Calu3 (cell line): ENCODE data around the gene ITGB4. TPM values are rescaled to one million over a fixed set of nuclear protein-coding genes. Genes with fewer than 3 reads are reported as not detected.

ENCODE experiments used
- BruUV-seq: library from RNA; stranded (reverse); fragments of 400-500 nt; replicated peaks from 2 replicates; lab custom pipeline; 2021; lab: Mats Ljungman, UMichigan
- CTCF ChIA-PET: fragments of 300-600 bp; sonication (Branson Sonifier 250); formaldehyde crosslinking; loops from one replicate; lab custom pipeline; 2022; ENCODE audit warnings: antibody characterized with exemption; lab: Charles Lee
- DNase-seq: peaks from one replicate; pipeline ENCODE4 v3.0.0; 2022
- H3K27ac Mint-ChIP-seq: one replicate; pipeline ENCODE4 v1.8.0; 2022; ENCODE audit warnings: mixed read lengths; ENCODE audit not compliant: unreplicated experiment
- H3K27me3 Mint-ChIP-seq: one replicate; pipeline ENCODE4 v1.8.0; 2022; ENCODE audit warnings: mixed read lengths; ENCODE audit not compliant: unreplicated experiment
- H3K36me3 Mint-ChIP-seq: one replicate; pipeline ENCODE4 v1.8.0; 2022; ENCODE audit warnings: mild to moderate bottlenecking, moderate library complexity, mixed read lengths; ENCODE audit not compliant: insufficient read depth, unreplicated experiment
- H3K4me1 Mint-ChIP-seq: one replicate; pipeline ENCODE4 v1.8.0; 2022; ENCODE audit warnings: mild to moderate bottlenecking, low read depth, mixed read lengths; ENCODE audit not compliant: unreplicated experiment
- H3K4me3 Mint-ChIP-seq: one replicate; pipeline ENCODE4 v1.8.0; 2022; ENCODE audit warnings: mild to moderate bottlenecking, low read depth, moderate library complexity, mixed read lengths; ENCODE audit not compliant: unreplicated experiment
- H3K9me3 Mint-ChIP-seq: one replicate; pipeline ENCODE4 v1.8.0; 2022; ENCODE audit warnings: low read depth, mixed read lengths; ENCODE audit not compliant: unreplicated experiment
- intact Hi-C: fragments of 100-400 bp; cut with micrococcal nuclease; formaldehyde crosslinking; loops from one replicate; pipeline ENCODE4 v1.10.0; 2022; ENCODE audit not compliant: unreplicated experiment
- total RNA-seq: library from RNA; stranded (reverse); gene quantifications from 2 replicates; pipeline ENCODE4 v1.2.3, GENCODE V29; 2022
- TF ChIP-seq, protein P1 (sequence below): fragments of 200-600 bp; IDR thresholded peaks from one replicate; pipeline ENCODE4 v1.8.0; 2022; ENCODE audit warnings: antibody characterized with exemption; ENCODE audit not compliant: unreplicated experiment

The ITGB4 gene
- total RNA-seq, 1 experiment from 2014 or later = 253 TPM

DNA sequence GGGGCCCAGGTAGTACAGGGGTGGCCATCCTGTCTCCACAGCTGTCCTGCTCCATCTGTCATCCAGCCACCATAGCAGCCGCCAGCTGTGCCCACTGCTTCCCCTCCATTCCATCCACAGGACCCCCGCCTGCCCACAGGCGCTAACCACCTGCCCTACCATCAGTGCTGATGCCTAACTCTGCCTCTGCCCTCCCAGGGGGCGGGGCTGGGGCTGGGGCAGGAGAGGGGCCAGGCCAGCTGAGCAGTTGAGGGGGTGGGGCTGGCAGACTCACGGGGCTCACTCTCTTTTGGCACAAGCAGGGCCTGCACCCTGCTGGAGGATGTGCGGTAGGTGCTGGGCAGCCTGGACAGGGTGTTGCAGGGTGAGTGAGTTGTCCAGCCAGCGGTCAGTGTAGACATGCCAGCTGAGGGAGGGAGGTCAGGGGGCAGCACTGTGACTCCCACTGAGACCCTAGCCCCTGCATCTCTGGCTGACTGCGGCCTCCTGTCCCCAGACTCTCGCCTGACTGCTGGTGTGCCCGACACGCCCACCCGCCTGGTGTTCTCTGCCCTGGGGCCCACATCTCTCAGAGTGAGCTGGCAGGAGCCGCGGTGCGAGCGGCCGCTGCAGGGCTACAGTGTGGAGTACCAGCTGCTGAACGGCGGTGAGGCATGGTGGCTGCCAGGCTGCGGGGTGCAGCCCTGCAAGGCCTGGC lies 34.1 kb downstream of the ITGB4 start:
- H3K36me3 Mint-ChIP-seq = peaks cover 53% of the 10 kb centered on the region
- TF ChIP-seq, protein P1, sequence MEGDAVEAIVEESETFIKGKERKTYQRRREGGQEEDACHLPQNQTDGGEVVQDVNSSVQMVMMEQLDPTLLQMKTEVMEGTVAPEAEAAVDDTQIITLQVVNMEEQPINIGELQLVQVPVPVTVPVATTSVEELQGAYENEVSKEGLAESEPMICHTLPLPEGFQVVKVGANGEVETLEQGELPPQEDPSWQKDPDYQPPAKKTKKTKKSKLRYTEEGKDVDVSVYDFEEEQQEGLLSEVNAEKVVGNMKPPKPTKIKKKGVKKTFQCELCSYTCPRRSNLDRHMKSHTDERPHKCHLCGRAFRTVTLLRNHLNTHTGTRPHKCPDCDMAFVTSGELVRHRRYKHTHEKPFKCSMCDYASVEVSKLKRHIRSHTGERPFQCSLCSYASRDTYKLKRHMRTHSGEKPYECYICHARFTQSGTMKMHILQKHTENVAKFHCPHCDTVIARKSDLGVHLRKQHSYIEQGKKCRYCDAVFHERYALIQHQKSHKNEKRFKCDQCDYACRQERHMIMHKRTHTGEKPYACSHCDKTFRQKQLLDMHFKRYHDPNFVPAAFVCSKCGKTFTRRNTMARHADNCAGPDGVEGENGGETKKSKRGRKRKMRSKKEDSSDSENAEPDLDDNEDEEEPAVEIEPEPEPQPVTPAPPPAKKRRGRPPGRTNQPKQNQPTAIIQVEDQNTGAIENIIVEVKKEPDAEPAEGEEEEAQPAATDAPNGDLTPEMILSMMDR = no peak
- intact Hi-C loops = no loop called here
- H3K4me3 Mint-ChIP-seq = no peak overlapping the region
- no peak overlapping the region for H3K27ac Mint-ChIP-seq
- no TSS peak for BruUV-seq
- CTCF ChIA-PET = interaction anchor here (1.2 kb wide), 1 partner anchor 9 kb away, joined by 3 read pairs; no protein-coding TSS in a partner anchor
- H3K9me3 Mint-ChIP-seq = no peaks in the 10 kb centered on the region
- DNase-seq = no peak
- peaks cover 8% of the 10 kb centered on the region for H3K4me1 Mint-ChIP-seq
- no peaks in the 10 kb centered on the region for H3K27me3 Mint-ChIP-seq

DNA sequence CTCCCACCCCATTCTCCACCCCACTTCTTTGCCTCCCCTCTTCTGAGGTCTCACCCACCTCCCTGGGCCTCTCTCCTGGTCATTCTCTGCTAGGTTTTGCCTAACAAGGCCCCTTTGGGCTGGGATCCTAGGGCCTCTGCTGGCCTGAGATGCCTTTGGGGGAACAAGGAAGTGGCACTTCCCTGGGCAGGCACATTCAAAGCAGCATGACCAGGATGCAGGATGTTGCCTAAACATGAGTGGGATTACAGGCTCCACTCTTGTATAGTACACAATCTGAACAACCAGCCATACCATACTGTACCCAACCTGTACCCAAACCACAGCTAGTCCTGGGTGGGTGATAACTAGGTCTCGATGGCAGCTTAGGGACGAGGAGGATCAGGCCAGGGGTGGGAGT lies 34.7 kb downstream of the ITGB4 start:
- no TSS peak for BruUV-seq
- Mint-ChIP-seq H3K4me3 (no peak overlapping the region), H3K27me3 (no peaks in the 10 kb centered on the region), H3K36me3 (peaks cover 47% of the 10 kb centered on the region), H3K27ac (no peak overlapping the region), H3K9me3 (no peaks in the 10 kb centered on the region), H3K4me1 (peaks cover 8% of the 10 kb centered on the region)
- TF ChIP-seq, protein P1 = no peak
- CTCF ChIA-PET = interaction anchor here (1.2 kb wide), 1 partner anchor 9 kb away, joined by 3 read pairs; no protein-coding TSS in a partner anchor
- no peak for DNase-seq
- intact Hi-C loops = no loop called here

DNA sequence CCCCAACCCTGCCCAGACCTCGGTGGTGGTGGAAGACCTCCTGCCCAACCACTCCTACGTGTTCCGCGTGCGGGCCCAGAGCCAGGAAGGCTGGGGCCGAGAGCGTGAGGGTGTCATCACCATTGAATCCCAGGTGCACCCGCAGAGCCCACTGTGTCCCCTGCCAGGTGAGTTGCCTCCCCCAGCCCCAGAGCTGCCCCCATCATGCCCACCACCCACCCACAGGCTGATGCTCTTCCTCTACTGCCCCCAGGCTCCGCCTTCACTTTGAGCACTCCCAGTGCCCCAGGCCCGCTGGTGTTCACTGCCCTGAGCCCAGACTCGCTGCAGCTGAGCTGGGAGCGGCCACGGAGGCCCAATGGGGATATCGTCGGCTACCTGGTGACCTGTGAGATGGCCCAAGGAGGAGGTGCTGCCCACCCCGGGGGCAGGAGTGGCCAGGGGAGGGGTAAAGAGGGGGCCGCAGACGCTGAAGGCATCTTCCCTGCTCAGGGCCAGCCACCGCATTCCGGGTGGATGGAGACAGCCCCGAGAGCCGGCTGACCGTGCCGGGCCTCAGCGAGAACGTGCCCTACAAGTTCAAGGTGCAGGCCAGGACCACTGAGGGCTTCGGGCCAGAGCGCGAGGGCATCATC lies 35.3 kb downstream of the ITGB4 start:
- CTCF ChIA-PET = no interaction called here
- no TSS peak for BruUV-seq
- no peaks in the 10 kb centered on the region for H3K27me3 Mint-ChIP-seq
- no peak for DNase-seq
- intact Hi-C loops = no loop called here
- H3K4me1 Mint-ChIP-seq = peaks cover 8% of the 10 kb centered on the region
- no peaks in the 10 kb centered on the region for H3K9me3 Mint-ChIP-seq
- TF ChIP-seq, protein P1 = no peak
- no peak overlapping the region for H3K27ac Mint-ChIP-seq
- peaks cover 48% of the 10 kb centered on the region for H3K36me3 Mint-ChIP-seq
- no peak overlapping the region for H3K4me3 Mint-ChIP-seq

DNA sequence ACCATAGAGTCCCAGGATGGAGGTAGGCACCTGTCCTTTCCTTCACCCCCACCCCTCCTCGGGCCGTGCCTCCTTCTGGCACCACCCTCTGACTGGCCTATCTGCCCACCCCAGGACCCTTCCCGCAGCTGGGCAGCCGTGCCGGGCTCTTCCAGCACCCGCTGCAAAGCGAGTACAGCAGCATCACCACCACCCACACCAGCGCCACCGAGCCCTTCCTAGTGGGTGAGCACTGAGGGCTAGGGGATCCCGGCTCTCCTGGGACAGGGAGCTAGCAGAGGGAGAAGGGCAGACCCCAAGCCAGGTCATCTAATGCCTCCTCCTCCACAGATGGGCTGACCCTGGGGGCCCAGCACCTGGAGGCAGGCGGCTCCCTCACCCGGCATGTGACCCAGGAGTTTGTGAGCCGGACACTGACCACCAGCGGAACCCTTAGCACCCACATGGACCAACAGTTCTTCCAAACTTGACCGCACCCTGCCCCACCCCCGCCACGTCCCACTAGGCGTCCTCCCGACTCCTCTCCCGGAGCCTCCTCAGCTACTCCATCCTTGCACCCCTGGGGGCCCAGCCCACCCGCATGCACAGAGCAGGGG lies 35.9 kb downstream of the ITGB4 start:
- Mint-ChIP-seq H3K27ac (no peak overlapping the region), H3K9me3 (no peaks in the 10 kb centered on the region), H3K27me3 (no peaks in the 10 kb centered on the region), H3K36me3 (peaks cover 51% of the 10 kb centered on the region), H3K4me3 (no peak overlapping the region), H3K4me1 (peaks cover 8% of the 10 kb centered on the region)
- intact Hi-C loops = no loop called here
- CTCF ChIA-PET = no interaction called here
- BruUV-seq = TSS peak; percentile 93
- DNase-seq = no peak
- TF ChIP-seq, protein P1 = no peak
